NB4 (cell line): Measurements from ENCODE around the gene SRGN.

Experiments
- POLR2A ChIP-seq: IDR thresholded peaks from 2 replicates; pipeline ENCODE4 v1.6.1; 2011; ENCODE audit warnings: mild to moderate bottlenecking; ENCODE audit not compliant: insufficient read length; ENCODE audit errors: extremely low read depth
- TF ChIP-seq, protein P1 (sequence below): IDR thresholded peaks from one replicate; pipeline ENCODE4 v1.5.1; 2012; ENCODE audit warnings: low read depth, low read length
- TF ChIP-seq, protein P2 (sequence below): IDR thresholded peaks from 2 replicates; pipeline ENCODE4 v1.6.1; 2011; ENCODE audit warnings: low read depth, low read length

DNA sequence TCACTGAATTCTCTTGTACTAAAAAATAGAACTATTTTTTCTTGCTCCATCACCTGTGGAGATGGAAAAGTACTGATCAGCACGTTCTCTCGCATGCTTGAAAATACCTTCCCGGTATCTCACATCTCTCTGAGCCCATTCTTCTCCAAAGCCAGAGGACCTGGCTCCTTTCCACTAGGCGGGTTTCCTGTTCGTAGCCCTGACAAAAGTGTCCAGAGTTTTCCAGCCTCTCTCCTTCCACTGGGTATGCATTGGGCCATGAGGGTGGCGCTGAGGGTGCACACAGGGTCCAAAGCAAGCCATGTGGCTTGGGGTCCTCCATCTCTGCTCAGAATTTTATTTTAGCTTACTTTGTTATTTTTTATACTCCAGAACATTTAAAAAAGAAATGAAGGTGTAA, 16.3 kb upstream of the SRGN start:
- TF ChIP-seq POLR2A, result no peak
- TF ChIP-seq, protein P1, sequence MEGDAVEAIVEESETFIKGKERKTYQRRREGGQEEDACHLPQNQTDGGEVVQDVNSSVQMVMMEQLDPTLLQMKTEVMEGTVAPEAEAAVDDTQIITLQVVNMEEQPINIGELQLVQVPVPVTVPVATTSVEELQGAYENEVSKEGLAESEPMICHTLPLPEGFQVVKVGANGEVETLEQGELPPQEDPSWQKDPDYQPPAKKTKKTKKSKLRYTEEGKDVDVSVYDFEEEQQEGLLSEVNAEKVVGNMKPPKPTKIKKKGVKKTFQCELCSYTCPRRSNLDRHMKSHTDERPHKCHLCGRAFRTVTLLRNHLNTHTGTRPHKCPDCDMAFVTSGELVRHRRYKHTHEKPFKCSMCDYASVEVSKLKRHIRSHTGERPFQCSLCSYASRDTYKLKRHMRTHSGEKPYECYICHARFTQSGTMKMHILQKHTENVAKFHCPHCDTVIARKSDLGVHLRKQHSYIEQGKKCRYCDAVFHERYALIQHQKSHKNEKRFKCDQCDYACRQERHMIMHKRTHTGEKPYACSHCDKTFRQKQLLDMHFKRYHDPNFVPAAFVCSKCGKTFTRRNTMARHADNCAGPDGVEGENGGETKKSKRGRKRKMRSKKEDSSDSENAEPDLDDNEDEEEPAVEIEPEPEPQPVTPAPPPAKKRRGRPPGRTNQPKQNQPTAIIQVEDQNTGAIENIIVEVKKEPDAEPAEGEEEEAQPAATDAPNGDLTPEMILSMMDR, result no peak
- TF ChIP-seq, protein P2, sequence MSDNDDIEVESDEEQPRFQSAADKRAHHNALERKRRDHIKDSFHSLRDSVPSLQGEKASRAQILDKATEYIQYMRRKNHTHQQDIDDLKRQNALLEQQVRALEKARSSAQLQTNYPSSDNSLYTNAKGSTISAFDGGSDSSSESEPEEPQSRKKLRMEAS, result no peak
